Ectodermal cell (in vitro differentiated cells): ENCODE measurements around the gene ERMARD.
A peak's percentile ranks its signal among the peaks of the same experiment; 100 is the strongest.

ENCODE experiments used
- H3K27ac ChIP-seq: 2 replicates; pipeline ENCODE4 v1.7.0; 2013; ENCODE audit warnings: mild to moderate bottlenecking, low read depth, low read length; ENCODE audit not compliant: insufficient read depth, poor library complexity, severe bottlenecking
- H3K27me3 ChIP-seq: 2 replicates; pipeline ENCODE4 v1.7.0; 2013; ENCODE audit warnings: mild to moderate bottlenecking, low read length; ENCODE audit not compliant: insufficient read depth, control insufficient read depth, poor library complexity, severe bottlenecking
- H3K36me3 ChIP-seq: one replicate; pipeline ENCODE4 v1.7.0; 2013; ENCODE audit warnings: low read length; ENCODE audit not compliant: control insufficient read depth, insufficient read depth
- H3K4me1 ChIP-seq: one replicate; pipeline ENCODE4 v1.7.0; 2013; ENCODE audit warnings: low read length; ENCODE audit not compliant: control insufficient read depth, insufficient read depth
- H3K4me3 ChIP-seq: 2 replicates; pipeline ENCODE4 v1.7.0; 2013; ENCODE audit warnings: low read depth, low read length, control low read depth; ENCODE audit not compliant: insufficient read depth
- H3K9me3 ChIP-seq: 2 replicates; pipeline ENCODE4 v1.7.0; 2013; ENCODE audit warnings: mild to moderate bottlenecking, low read length, moderate library complexity; ENCODE audit not compliant: control insufficient read depth
- WGBS, 2 experiments: methylation state at CpG; one replicate each; pipeline ENCODE4 v1.1.7; 2013; ENCODE audit warnings: missing lambda C conversion rate in 2 of 2; 5-methylcytosine and 5-hydroxymethylcytosine counted together

ERMARD gene

DNA sequence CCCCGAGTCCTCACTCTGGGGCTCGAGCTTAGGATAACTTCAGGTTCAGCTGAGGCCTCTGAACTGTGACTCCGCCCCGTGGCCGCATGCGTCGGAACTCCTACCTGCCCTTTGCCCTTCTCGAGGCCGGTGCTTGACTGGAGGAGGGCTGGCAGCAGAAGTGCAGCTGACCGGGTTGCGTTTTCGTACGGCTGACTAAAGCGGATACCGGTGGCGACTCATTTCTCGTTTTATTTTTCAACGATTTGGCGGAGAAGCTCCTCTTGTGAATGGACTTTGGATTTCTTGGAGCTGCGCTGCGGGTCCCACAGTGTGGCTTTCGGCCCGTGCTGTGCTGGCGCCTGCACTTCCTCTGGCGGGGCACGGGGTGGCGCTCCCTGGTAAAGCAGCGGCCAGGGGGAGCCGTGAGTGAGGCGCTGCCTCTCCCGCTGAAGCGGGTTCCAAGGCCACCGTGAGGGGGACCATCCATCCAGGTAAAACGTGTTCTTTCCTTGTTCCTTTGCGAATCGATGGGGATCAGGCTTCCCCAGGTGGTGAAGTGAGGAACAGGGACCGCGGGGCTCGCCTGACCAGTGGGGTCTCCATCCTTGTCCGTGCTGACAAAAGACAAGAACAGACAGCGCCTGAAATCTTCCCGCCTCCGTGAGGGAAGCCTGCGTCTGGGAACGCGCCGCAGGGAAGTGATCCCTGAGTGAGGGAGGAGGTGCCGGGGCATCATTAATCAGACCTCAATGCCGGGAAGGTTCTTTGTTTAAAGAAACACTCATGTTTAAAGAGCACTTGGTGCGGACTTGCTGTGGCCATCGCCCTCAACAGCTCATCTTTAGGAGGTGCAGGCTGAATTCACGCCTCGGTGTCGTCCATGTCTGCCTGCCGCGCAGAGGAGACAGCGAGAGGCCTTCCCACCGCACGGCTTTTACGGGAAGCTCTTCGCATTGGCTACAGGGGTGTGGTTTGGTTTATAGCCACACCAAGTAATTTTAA, 38.8 kb downstream of the ERMARD start:
- H3K27ac ChIP-seq, result no peak overlapping the region
- peak overlapping the region; percentile 39 for H3K4me3 ChIP-seq
- WGBS, 2 experiments, result 4 to 5% methylated on average over 59 to 61 of the region's 61 CpGs

DNA sequence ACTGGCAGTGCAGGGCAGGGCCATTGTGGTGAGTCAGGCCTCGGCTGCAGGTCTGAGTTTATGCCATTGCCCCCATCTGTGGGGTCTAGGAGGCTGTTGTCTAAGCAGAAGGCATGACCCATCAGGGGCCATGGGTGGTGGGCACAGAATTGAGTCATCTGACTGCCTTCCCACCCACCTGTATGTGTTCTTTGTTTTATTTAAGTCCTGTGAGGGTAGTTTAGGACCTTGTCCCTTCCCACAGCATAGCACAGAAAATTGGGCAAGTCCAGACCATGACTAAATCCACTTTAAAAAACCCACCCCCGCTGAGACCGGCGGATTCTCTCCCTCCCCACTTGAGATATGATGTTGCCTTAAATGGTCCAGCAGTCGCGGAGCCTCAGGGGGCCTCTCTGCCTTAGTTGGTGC, 40.3 kb downstream of the ERMARD start:
- no peak overlapping the region for H3K4me3 ChIP-seq
- H3K4me1 ChIP-seq, result no peaks in the 10 kb centered on the region
- H3K27me3 ChIP-seq, result peaks cover 18% of the 10 kb centered on the region
- H3K36me3 ChIP-seq, result no peaks in the 10 kb centered on the region
- no peak overlapping the region for H3K27ac ChIP-seq
- WGBS, 2 experiments, result 90 to 95% methylated on average over 6 of the region's 6 CpGs
- no peaks in the 10 kb centered on the region for H3K9me3 ChIP-seq

More for the DNA sequence above, 38.8 kb downstream of the ERMARD start:
- Histone ChIP-seq H3K9me3 (no peaks in the 10 kb centered on the region), H3K27me3 (peaks cover 18% of the 10 kb centered on the region), H3K4me1 (no peaks in the 10 kb centered on the region), H3K36me3 (no peaks in the 10 kb centered on the region)

- Histone ChIP-seq H3K27me3 (peaks cover 18% of the 10 kb centered on the region), H3K4me1 (no peaks in the 10 kb centered on the region), H3K36me3 (no peaks in the 10 kb centered on the region), H3K27ac (no peak overlapping the region), H3K9me3 (no peaks in the 10 kb centered on the region), H3K4me3 (no peak overlapping the region)
- WGBS, 2 experiments, result 95 to 96% methylated on average over 21 of the region's 21 CpGs
Measured at GRCh38 chr6:169792306-169793015, 41.0 kb downstream of the ERMARD start.

DNA sequence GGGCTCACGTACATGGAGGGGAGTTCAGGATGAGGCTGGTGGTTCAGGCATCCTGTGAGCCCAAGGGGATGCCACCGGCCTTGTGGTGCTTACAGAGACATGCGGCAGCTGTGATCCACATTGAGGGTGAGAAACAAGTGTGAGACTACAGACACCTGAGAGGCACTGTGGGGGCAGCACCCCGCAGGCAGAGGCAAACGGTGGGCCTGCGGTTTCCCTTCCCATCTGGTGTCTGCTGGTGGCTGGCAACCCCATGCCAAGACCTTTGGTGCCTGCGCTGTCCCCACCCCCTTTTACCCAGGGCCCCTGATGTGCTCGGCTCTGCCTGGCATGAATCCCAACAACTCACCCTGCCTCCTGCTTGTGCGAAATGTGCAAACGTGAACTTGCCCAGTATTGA, 42.0 kb downstream of the ERMARD start:
- WGBS, 2 experiments, result 90 to 94% methylated on average over 10 of the region's 10 CpGs
- no peak overlapping the region for H3K4me3 ChIP-seq

GRCh38 chr6:169794317-169795055, 43.1 kb downstream of the ERMARD start:
- WGBS, 2 experiments, result 90 to 92% methylated on average over 13 of the region's 13 CpGs
- H3K27ac ChIP-seq, result no peak overlapping the region
- H3K4me1 ChIP-seq, result no peaks in the 10 kb centered on the region
- H3K27me3 ChIP-seq, result peaks cover 15% of the 10 kb centered on the region
- no peaks in the 10 kb centered on the region for H3K36me3 ChIP-seq
- H3K4me3 ChIP-seq, result no peak overlapping the region
- no peaks in the 10 kb centered on the region for H3K9me3 ChIP-seq

More for the DNA sequence above, 42.0 kb downstream of the ERMARD start:
- no peaks in the 10 kb centered on the region for H3K36me3 ChIP-seq
- no peaks in the 10 kb centered on the region for H3K9me3 ChIP-seq
- no peak overlapping the region for H3K27ac ChIP-seq
- peaks cover 18% of the 10 kb centered on the region for H3K27me3 ChIP-seq
- no peaks in the 10 kb centered on the region for H3K4me1 ChIP-seq

DNA sequence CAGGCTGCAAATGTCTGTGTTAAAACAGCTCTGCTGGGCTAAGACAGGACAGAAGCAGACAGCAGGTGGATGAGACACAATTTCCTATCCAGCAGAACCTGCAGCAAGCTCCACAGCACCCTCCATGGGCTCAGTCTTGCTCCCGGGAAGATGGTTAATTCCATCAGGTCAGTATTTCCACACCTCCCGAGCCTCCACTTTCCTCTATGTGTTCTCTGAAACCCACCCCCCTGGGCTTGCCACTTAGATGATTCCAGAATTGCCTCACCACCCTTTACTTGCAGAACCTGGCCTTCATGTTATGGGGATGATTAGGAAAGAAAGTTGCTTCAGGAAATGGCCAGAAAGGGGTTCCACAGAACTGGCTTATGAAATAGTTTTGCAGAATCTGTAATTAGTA, 43.8 kb downstream of the ERMARD start:
- H3K27me3 ChIP-seq, result peaks cover 10% of the 10 kb centered on the region
- H3K36me3 ChIP-seq, result no peaks in the 10 kb centered on the region
- no peaks in the 10 kb centered on the region for H3K9me3 ChIP-seq
- H3K27ac ChIP-seq, result no peak overlapping the region
- H3K4me1 ChIP-seq, result peaks cover 4% of the 10 kb centered on the region
- H3K4me3 ChIP-seq, result no peak overlapping the region
- WGBS, 2 experiments, result 80 to 82% methylated on average over 2 of the region's 2 CpGs

- H3K27me3 ChIP-seq, result no peaks in the 10 kb centered on the region
- H3K36me3 ChIP-seq, result no peaks in the 10 kb centered on the region
- H3K4me1 ChIP-seq, result peaks cover 22% of the 10 kb centered on the region
- H3K9me3 ChIP-seq, result no peaks in the 10 kb centered on the region
- H3K4me3 ChIP-seq, result no peak overlapping the region
- H3K27ac ChIP-seq, result no peak overlapping the region
- 93 to 94% methylated on average over 10 of the region's 10 CpGs for WGBS, 2 experiments
Measured at GRCh38 chr6:169798764-169799473, 47.5 kb downstream of the ERMARD start.

- Histone ChIP-seq H3K4me3 (no peak overlapping the region), H3K4me1 (peaks cover 22% of the 10 kb centered on the region), H3K9me3 (no peaks in the 10 kb centered on the region), H3K27me3 (no peaks in the 10 kb centered on the region), H3K36me3 (no peaks in the 10 kb centered on the region), H3K27ac (no peak overlapping the region)
- WGBS, 2 experiments, result 84 to 86% methylated on average over 6 to 7 of the region's 7 CpGs
Measured at GRCh38 chr6:169799474-169799926, 48.1 kb downstream of the ERMARD start.

GRCh38 chr6:169800116-169800667, 48.8 kb downstream of the ERMARD start:
- H3K36me3 ChIP-seq, result no peaks in the 10 kb centered on the region
- 77 to 80% methylated on average over 9 of the region's 9 CpGs for WGBS, 2 experiments
- H3K9me3 ChIP-seq, result no peaks in the 10 kb centered on the region
- H3K27me3 ChIP-seq, result no peaks in the 10 kb centered on the region
- H3K4me1 ChIP-seq, result peaks cover 22% of the 10 kb centered on the region
- H3K27ac ChIP-seq, result no peak overlapping the region
- no peak overlapping the region for H3K4me3 ChIP-seq
